ENCODE measurements around the gene ACTRT3.

- no peak for TF ChIP-seq EZH2 (IDR thresholded peaks at IDR 0.05; ENCODE audit: borderline replicate concordance, low read length)
- TF ChIP-seq CTCF (IDR thresholded peaks at IDR 0.05; ENCODE audit: low read length) = no peak; the same call in 1 of the 2 replicates
Measured at GRCh38 chr3:169772897-169773816, 3.8 kb upstream of the ACTRT3 start, which contains the start of gene MYNN.
